GM18873 (cell line): Measurements from ENCODE around the gene RND2.
"Not testable (repeated sequence)": the region's sequence is repeated elsewhere in the genome, so short reads cannot be mapped to it uniquely, and the experiment has no call there.

ENCODE experiments used
- ATAC-seq: cut with Tn5 transposase; IDR thresholded peaks from one replicate; pipeline ENCODE4 v1.9.1; 2021; ENCODE audit warnings: mild to moderate bottlenecking, moderate library complexity, moderate number of reproducible peaks; ENCODE audit not compliant: unreplicated experiment, low FRiP score

RND2 gene

GRCh38 chr17:43025766-43026537, 921 bp downstream of the RND2 start:
- no peak for ATAC-seq

GRCh38 chr17:43026595-43026994, 1.6 kb downstream of the RND2 start:
- ATAC-seq: no peak

GRCh38 chr17:43027091-43028032, 2.3 kb downstream of the RND2 start:
- no peak for ATAC-seq

GRCh38 chr17:43028221-43028861, 3.3 kb downstream of the RND2 start:
- ATAC-seq: no peak

GRCh38 chr17:43030137-43030767, 5.2 kb downstream of the RND2 start:
- no peak for ATAC-seq

GRCh38 chr17:43031666-43032065, 6.6 kb downstream of the RND2 start:
- ATAC-seq: no peak

GRCh38 chr17:43033948-43034881, 9.2 kb downstream of the RND2 start:
- ATAC-seq: no peak

- ATAC-seq: no peak
These were observed 9.9 kb downstream of the RND2 start for GRCh38 chr17:43034894-43035293.

- no peak for ATAC-seq
These were observed 14.6 kb downstream of the RND2 start for GRCh38 chr17:43039646-43040045.

GRCh38 chr17:43040655-43041054, 15.6 kb downstream of the RND2 start:
- no peak for ATAC-seq

- no peak for ATAC-seq
These were observed 17.1 kb downstream of the RND2 start for GRCh38 chr17:43042025-43042628.

- no peak for ATAC-seq
These were observed 18.3 kb downstream of the RND2 start for GRCh38 chr17:43043307-43043706.

- no peak for ATAC-seq
These were observed 19.0 kb downstream of the RND2 start for GRCh38 chr17:43044024-43044423.

GRCh38 chr17:43051969-43052368, 26.9 kb downstream of the RND2 start:
- ATAC-seq: no peak

- not testable (repeated sequence) for ATAC-seq
These were observed 28.0 kb downstream of the RND2 start for GRCh38 chr17:43053008-43053407.

- no peak for ATAC-seq
These were observed 31.0 kb downstream of the RND2 start for GRCh38 chr17:43056051-43056450.

- no peak for ATAC-seq
These were observed 38.1 kb downstream of the RND2 start for GRCh38 chr17:43062984-43063638.

GRCh38 chr17:43068570-43069367, 43.7 kb downstream of the RND2 start:
- ATAC-seq: no peak
